ENCODE data around the gene IRAK4.

DNA sequence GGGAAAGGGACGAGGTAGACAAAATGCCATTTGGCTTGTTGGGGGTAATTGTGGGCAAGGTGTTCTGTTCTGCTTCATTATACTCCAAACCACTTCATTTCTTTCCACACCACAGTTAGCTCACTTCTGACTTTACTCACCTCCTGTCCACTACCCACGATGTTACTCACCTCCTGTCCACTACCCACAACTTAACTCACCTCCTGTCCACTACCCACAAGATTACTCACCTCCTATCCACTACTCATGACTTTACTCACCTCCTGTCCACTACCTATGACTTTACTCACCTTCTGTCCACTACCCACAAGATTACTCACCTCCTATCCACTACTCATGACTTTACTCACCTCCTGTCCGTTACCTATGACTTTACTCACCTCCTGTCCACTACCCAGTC lies 57.4 kb downstream of the IRAK4 start:
- TF ChIP-seq, protein P1, sequence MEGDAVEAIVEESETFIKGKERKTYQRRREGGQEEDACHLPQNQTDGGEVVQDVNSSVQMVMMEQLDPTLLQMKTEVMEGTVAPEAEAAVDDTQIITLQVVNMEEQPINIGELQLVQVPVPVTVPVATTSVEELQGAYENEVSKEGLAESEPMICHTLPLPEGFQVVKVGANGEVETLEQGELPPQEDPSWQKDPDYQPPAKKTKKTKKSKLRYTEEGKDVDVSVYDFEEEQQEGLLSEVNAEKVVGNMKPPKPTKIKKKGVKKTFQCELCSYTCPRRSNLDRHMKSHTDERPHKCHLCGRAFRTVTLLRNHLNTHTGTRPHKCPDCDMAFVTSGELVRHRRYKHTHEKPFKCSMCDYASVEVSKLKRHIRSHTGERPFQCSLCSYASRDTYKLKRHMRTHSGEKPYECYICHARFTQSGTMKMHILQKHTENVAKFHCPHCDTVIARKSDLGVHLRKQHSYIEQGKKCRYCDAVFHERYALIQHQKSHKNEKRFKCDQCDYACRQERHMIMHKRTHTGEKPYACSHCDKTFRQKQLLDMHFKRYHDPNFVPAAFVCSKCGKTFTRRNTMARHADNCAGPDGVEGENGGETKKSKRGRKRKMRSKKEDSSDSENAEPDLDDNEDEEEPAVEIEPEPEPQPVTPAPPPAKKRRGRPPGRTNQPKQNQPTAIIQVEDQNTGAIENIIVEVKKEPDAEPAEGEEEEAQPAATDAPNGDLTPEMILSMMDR (conservative IDR thresholded peaks at IDR 0.05 in 1 of 2, IDR thresholded peaks at IDR 0.05 in 1 of 2; ENCODE audit: low read depth in 1 of 2, low read length in 2 of 2): no peak
- no peak for TF ChIP-seq EZH2 (IDR thresholded peaks at IDR 0.05; ENCODE audit: low read length, missing control alignments)

Measured in fibroblast of lung (primary cell).